Breast epithelium (tissue), 3 donors: ENCODE measurements around the gene RTL5.

Experiments used
- CTCF ChIP-seq, 3 donors: fragments of 450-650 bp; IDR thresholded peaks; one replicate each; pipeline ENCODE4 v1.5.1; 2016 to 2017; ENCODE audit warnings: antibody characterized with exemption in 3 of 3, mild to moderate bottlenecking in 3 of 3, moderate library complexity in 3 of 3
- POLR2A ChIP-seq: fragments of 450-650 bp; IDR thresholded peaks from one replicate; pipeline ENCODE4 v1.6.1; 2016; ENCODE audit warnings: antibody characterized with exemption, mild to moderate bottlenecking, moderate library complexity
- POLR2AphosphoS5 ChIP-seq, 3 donors: sonication (generic); formaldehyde crosslinking; IDR thresholded peaks; one replicate each; pipeline ENCODE4 v1.6.1; 2017; ENCODE audit warnings: antibody characterized with exemption in 3 of 3

- TF ChIP-seq CTCF (IDR thresholded peaks at IDR 0.05) (no peak), POLR2AphosphoS5 (IDR thresholded peaks at IDR 0.05) (no peak), POLR2A (no peak)
These were observed 48.8 kb upstream of the RTL5 start for GRCh38 chrX:72180539-72180938.
